ENCODE measurements around the gene ITSN2.
"Not testable (repeated sequence)": the region's sequence is repeated elsewhere in the genome, so short reads cannot be mapped to it uniquely, and the experiment has no call there.

ITSN2 gene

GRCh38 chr2:24360050-24360962 lies at the start of gene ITSN2:
Gene ITSN2, minus strand, starts transcription at chr2:24360536. Its CDS starts 32,454 bp downstream, at chr2:24328082.
- intact Hi-C loops (cut with micrococcal nuclease), result loop anchor here (5.0 kb wide), 1 partner anchor 33 kb away; no protein-coding TSS in a partner anchor
- Mint-ChIP-seq H3K36me3 (ENCODE audit: low read depth) (peaks cover 21% of the 10 kb centered on the region), H3K4me3 (peak within 1 kb of the TSS; percentile 82), H3K4me1 (ENCODE audit: low read depth) (peaks cover 63% of the 10 kb centered on the region), H3K27ac (peak within 1 kb of the TSS; percentile 95), H3K27me3 (no peaks in the 10 kb centered on the region), H3K9me3 (no peaks in the 10 kb centered on the region)

GRCh38 chr2:24409171-24409570 lies 48.8 kb upstream of the ITSN2 start:
- H3K9me3 Mint-ChIP-seq, result no peaks in the 10 kb centered on the region
- H3K4me3 Mint-ChIP-seq, result no peak overlapping the region
- peaks cover 14% of the 10 kb centered on the region for H3K27me3 Mint-ChIP-seq
- H3K4me1 Mint-ChIP-seq (ENCODE audit: low read depth), result no peaks in the 10 kb centered on the region
- no peak overlapping the region for H3K27ac Mint-ChIP-seq
- intact Hi-C loops (cut with micrococcal nuclease), result no loop called here
- H3K36me3 Mint-ChIP-seq (ENCODE audit: low read depth), result no peaks in the 10 kb centered on the region

GRCh38 chr2:24408704-24409103 lies 48.4 kb upstream of the ITSN2 start:
- H3K27ac Mint-ChIP-seq; H3K9me3 Mint-ChIP-seq; intact Hi-C loops (cut with micrococcal nuclease); H3K36me3 Mint-ChIP-seq (ENCODE audit: low read depth); H3K4me3 Mint-ChIP-seq; H3K4me1 Mint-ChIP-seq (ENCODE audit: low read depth): not testable (repeated sequence)
- peaks cover 17% of the 10 kb centered on the region for H3K27me3 Mint-ChIP-seq

DNA sequence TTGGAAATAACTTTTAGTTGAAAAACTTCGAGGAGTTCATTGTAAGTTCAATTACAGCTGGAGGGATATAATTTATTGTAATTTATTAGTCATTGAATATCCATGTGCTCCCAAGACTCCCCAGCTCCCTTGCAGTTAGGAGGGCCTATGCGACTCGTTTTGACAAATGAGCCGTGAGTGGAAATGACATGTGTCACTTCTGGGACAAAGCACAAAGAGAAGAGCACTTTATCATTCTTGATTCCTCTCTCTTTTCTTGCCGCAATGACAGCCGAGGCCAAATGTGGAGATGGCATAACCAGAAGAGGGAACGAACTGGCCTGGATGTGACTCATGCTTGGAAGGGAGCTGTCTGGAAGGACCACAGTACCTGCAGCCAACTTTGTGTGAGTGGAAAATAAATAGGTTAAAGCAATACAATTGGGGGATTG lies 44.2 kb upstream of the ITSN2 start:
- no peaks in the 10 kb centered on the region for H3K4me1 Mint-ChIP-seq (ENCODE audit: low read depth)
- H3K36me3 Mint-ChIP-seq (ENCODE audit: low read depth), result no peaks in the 10 kb centered on the region
- peaks cover 39% of the 10 kb centered on the region for H3K27me3 Mint-ChIP-seq
- no peak overlapping the region for H3K27ac Mint-ChIP-seq
- intact Hi-C loops (cut with micrococcal nuclease), result no loop called here
- H3K9me3 Mint-ChIP-seq, result no peaks in the 10 kb centered on the region
- H3K4me3 Mint-ChIP-seq, result no peak overlapping the region

DNA sequence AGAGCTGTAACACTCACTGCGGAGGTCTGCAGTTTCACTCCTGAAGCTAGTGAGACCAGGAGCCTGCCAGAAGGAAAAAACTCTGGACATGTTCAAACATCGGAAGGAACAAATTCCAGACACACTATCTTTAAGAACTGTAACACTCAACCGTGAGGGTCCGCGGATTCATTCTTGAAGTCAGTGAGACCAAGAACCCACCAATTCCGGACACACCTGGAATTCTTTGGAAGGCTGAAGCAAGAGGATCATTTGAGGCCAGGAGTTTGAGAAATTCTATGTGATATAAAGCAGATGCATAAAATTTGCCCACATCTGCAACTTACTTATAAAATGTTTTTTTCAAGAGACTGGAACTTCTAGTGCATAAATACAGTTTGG lies 43.5 kb upstream of the ITSN2 start:
- H3K4me1 Mint-ChIP-seq (ENCODE audit: low read depth), result no peaks in the 10 kb centered on the region
- H3K9me3 Mint-ChIP-seq, result no peaks in the 10 kb centered on the region
- intact Hi-C loops (cut with micrococcal nuclease), result no loop called here
- H3K36me3 Mint-ChIP-seq (ENCODE audit: low read depth), result no peaks in the 10 kb centered on the region
- no peak overlapping the region for H3K4me3 Mint-ChIP-seq
- H3K27me3 Mint-ChIP-seq, result peaks cover 36% of the 10 kb centered on the region
- H3K27ac Mint-ChIP-seq, result no peak overlapping the region

DNA sequence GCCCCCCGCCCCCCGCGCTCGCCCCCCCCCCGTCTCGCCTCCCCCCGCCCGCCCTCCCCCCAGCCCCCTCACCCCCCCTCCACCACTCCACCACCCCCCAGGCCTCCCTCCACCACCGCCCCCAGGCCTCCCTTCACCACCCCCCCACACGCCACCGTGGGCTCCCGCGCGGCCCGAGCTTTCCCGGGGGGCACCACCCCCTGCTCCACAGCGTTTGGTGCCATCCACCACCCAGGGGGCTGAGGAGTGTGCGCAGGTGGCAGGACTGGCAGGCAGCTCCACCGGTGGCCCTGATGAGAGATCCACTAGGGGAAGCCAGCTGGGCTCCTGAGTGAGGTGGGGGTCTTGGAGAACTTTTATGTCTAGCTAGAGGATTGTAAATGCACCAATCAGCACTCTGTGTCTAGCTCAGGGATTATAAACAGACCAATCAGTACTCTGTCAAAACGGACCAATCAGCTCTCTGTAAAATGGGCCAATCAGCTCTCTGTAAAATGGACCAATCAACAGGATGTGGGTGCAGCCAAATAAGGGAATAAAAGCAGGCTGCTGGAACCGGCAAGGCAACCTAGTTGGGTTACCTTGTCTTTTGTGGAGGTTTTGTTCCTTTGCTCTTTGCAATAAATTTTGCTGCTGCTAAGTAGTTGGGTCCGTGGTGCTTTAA lies 43.0 kb upstream of the ITSN2 start:
- no peak overlapping the region for H3K4me3 Mint-ChIP-seq
- peaks cover 33% of the 10 kb centered on the region for H3K27me3 Mint-ChIP-seq
- H3K4me1 Mint-ChIP-seq (ENCODE audit: low read depth), result no peaks in the 10 kb centered on the region
- H3K36me3 Mint-ChIP-seq (ENCODE audit: low read depth), result no peaks in the 10 kb centered on the region
- H3K9me3 Mint-ChIP-seq, result no peaks in the 10 kb centered on the region
- no peak overlapping the region for H3K27ac Mint-ChIP-seq
- intact Hi-C loops (cut with micrococcal nuclease), result no loop called here

GRCh38 chr2:24402242-24403097 lies 42.1 kb upstream of the ITSN2 start:
- no peak overlapping the region for H3K27ac Mint-ChIP-seq
- peaks cover 32% of the 10 kb centered on the region for H3K27me3 Mint-ChIP-seq
- H3K4me1 Mint-ChIP-seq (ENCODE audit: low read depth), result no peaks in the 10 kb centered on the region
- H3K36me3 Mint-ChIP-seq (ENCODE audit: low read depth), result no peaks in the 10 kb centered on the region
- intact Hi-C loops (cut with micrococcal nuclease), result no loop called here
- no peaks in the 10 kb centered on the region for H3K9me3 Mint-ChIP-seq
- no peak overlapping the region for H3K4me3 Mint-ChIP-seq

GRCh38 chr2:24400207-24400907 lies 40.0 kb upstream of the ITSN2 start:
- H3K27me3 Mint-ChIP-seq, result peaks cover 32% of the 10 kb centered on the region
- H3K9me3 Mint-ChIP-seq, result no peaks in the 10 kb centered on the region
- H3K36me3 Mint-ChIP-seq (ENCODE audit: low read depth), result no peaks in the 10 kb centered on the region
- intact Hi-C loops (cut with micrococcal nuclease), result no loop called here
- no peak overlapping the region for H3K27ac Mint-ChIP-seq
- H3K4me1 Mint-ChIP-seq (ENCODE audit: low read depth), result no peaks in the 10 kb centered on the region
- no peak overlapping the region for H3K4me3 Mint-ChIP-seq

- no peak overlapping the region for H3K4me3 Mint-ChIP-seq
- intact Hi-C loops (cut with micrococcal nuclease), result no loop called here
- no peaks in the 10 kb centered on the region for H3K9me3 Mint-ChIP-seq
- no peak overlapping the region for H3K27ac Mint-ChIP-seq
- no peaks in the 10 kb centered on the region for H3K4me1 Mint-ChIP-seq (ENCODE audit: low read depth)
- no peaks in the 10 kb centered on the region for H3K36me3 Mint-ChIP-seq (ENCODE audit: low read depth)
- peaks cover 31% of the 10 kb centered on the region for H3K27me3 Mint-ChIP-seq
These were observed 39.3 kb upstream of the ITSN2 start for GRCh38 chr2:24399434-24400206.

- Mint-ChIP-seq H3K27me3 (peaks cover 2% of the 10 kb centered on the region), H3K27ac (no peak overlapping the region), H3K36me3 (ENCODE audit: low read depth) (no peaks in the 10 kb centered on the region), H3K9me3 (no peaks in the 10 kb centered on the region), H3K4me1 (ENCODE audit: low read depth) (no peaks in the 10 kb centered on the region), H3K4me3 (no peak overlapping the region)
- intact Hi-C loops (cut with micrococcal nuclease), result no loop called here
These were observed 34.7 kb upstream of the ITSN2 start for GRCh38 chr2:24394998-24395397.

GRCh38 chr2:24392542-24393059 lies 32.3 kb upstream of the ITSN2 start:
- Mint-ChIP-seq H3K36me3 (ENCODE audit: low read depth) (no peaks in the 10 kb centered on the region), H3K27ac (no peak overlapping the region), H3K9me3 (no peaks in the 10 kb centered on the region), H3K4me1 (ENCODE audit: low read depth) (no peaks in the 10 kb centered on the region), H3K27me3 (no peaks in the 10 kb centered on the region), H3K4me3 (no peak overlapping the region)
- intact Hi-C loops (cut with micrococcal nuclease), result no loop called here

DNA sequence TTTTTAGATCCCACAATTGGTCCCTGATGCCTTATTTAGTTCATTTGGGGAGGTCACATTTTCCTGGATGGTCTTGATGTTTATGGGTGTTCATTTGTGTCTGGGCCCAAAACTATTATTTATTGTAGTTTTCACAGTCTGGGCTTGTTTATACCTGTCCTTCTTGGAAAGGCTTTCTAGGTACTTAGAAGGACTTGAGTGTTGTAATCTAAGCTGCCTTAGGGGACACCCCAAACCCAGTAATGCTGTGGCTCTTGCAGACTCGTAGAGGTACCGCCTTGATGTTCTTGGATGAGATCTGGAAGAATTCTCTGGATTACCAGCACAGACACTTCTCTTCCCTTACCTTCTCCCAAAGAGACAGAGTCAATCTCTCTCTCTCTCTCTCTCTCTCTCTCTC lies 25.0 kb upstream of the ITSN2 start:
- no peak overlapping the region for H3K27ac Mint-ChIP-seq
- H3K27me3 Mint-ChIP-seq, result no peaks in the 10 kb centered on the region
- H3K4me1 Mint-ChIP-seq (ENCODE audit: low read depth), result no peaks in the 10 kb centered on the region
- H3K36me3 Mint-ChIP-seq (ENCODE audit: low read depth), result no peaks in the 10 kb centered on the region
- intact Hi-C loops (cut with micrococcal nuclease), result loop anchor here (10.0 kb wide), 1 partner anchor 131 kb away; no protein-coding TSS in a partner anchor
- H3K4me3 Mint-ChIP-seq, result no peak overlapping the region
- no peaks in the 10 kb centered on the region for H3K9me3 Mint-ChIP-seq
